ENCODE data around the gene DNAJA3. TPM values are rescaled to one million over a fixed set of nuclear protein-coding genes. Genes with fewer than 3 reads are reported as not detected.
A peak's percentile ranks its signal among the peaks of the same experiment; 100 is the strongest.

Gene DNAJA3
- total RNA-seq, 6 experiments from 2014 or later = 40.8 to 54.4 (median 45.1) TPM

DNA sequence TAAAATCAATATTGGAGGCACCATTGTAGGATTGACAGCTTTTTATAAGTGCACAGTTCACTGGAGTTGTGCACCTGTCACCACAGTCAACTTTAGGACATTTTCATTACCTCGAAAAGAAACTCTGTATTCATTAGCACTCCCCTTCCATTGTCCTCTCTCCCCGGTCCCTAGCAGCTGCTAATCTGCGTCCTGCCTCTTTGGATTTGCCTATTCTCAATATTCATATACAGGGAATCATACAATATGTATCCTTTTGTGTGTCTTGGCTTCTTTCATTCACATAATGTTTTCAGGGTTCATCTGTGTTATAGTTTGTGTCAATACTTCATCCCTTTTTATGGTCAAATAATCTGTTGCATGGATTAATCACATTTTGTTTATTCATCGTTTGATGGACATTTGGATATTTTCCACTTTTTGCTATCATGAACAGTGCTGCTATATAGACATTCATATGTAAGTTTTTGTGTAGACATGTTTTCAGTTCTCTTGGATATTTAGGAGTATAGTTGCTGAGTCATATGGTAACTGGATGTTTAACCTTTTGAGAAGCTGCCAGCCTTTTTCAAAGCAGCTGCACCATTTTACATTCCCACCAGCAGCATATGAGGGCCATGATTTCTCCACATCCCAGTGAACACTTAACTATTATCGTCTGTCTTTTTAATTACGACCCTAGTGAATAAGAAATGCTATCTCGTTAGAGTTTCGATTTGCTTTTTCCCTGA is 9.8 kb downstream of the DNAJA3 start:
- no peak for DNase-seq
- no peak overlapping the region for H3K4me3 Mint-ChIP-seq
- TF ChIP-seq, protein P1, sequence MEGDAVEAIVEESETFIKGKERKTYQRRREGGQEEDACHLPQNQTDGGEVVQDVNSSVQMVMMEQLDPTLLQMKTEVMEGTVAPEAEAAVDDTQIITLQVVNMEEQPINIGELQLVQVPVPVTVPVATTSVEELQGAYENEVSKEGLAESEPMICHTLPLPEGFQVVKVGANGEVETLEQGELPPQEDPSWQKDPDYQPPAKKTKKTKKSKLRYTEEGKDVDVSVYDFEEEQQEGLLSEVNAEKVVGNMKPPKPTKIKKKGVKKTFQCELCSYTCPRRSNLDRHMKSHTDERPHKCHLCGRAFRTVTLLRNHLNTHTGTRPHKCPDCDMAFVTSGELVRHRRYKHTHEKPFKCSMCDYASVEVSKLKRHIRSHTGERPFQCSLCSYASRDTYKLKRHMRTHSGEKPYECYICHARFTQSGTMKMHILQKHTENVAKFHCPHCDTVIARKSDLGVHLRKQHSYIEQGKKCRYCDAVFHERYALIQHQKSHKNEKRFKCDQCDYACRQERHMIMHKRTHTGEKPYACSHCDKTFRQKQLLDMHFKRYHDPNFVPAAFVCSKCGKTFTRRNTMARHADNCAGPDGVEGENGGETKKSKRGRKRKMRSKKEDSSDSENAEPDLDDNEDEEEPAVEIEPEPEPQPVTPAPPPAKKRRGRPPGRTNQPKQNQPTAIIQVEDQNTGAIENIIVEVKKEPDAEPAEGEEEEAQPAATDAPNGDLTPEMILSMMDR (IDR thresholded peaks at IDR 0.05) = no peak

DNA sequence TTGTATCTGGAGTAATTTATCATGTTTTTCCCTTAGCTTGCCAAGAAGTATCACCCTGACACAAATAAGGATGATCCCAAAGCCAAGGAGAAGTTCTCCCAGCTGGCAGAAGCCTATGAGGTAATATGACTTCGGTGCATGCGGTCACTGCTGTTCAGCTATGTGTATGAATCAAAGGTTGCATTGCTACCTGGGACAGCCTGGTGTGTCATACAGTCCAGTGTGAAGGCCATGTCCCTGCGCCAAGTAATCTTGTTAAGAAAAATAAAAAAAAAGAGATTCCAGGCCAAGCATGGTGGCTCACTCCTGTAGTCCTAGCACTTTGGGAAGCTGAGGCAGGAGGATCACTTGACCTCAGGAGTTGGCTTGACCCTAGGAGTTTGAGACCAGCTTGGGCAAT is 11.7 kb downstream of the DNAJA3 start:
- no peaks in the 10 kb centered on the region for H3K9me3 Mint-ChIP-seq
- no peak overlapping the region for H3K27ac Mint-ChIP-seq
- H3K4me1 Mint-ChIP-seq (ENCODE audit: low read depth) = peaks cover 12% of the 10 kb centered on the region
- TF ChIP-seq, protein P1 (IDR thresholded peaks at IDR 0.05) = no peak
- peaks cover 29% of the 10 kb centered on the region for H3K36me3 Mint-ChIP-seq (ENCODE audit: low read depth)
- no peak for DNase-seq
- no peaks in the 10 kb centered on the region for H3K27me3 Mint-ChIP-seq (ENCODE audit: insufficient read depth)
- no peak overlapping the region for H3K4me3 Mint-ChIP-seq

More for the DNA sequence above, 9.8 kb downstream of the DNAJA3 start:
- Mint-ChIP-seq H3K27ac (peak overlapping the region; percentile 51), H3K4me1 (ENCODE audit: low read depth) (peaks cover 12% of the 10 kb centered on the region), H3K36me3 (ENCODE audit: low read depth) (peaks cover 34% of the 10 kb centered on the region), H3K9me3 (no peaks in the 10 kb centered on the region), H3K27me3 (ENCODE audit: insufficient read depth) (peaks cover 3% of the 10 kb centered on the region; the same call in 1 of the 2 replicates)

- Mint-ChIP-seq H3K4me3 (no peak overlapping the region), H3K36me3 (ENCODE audit: low read depth) (peaks cover 25% of the 10 kb centered on the region), H3K27ac (no peak overlapping the region), H3K27me3 (ENCODE audit: insufficient read depth) (peaks cover 4% of the 10 kb centered on the region), H3K4me1 (ENCODE audit: low read depth) (no peaks in the 10 kb centered on the region), H3K9me3 (no peaks in the 10 kb centered on the region)
- DNase-seq = no peak
- TF ChIP-seq, protein P1 (IDR thresholded peaks at IDR 0.05) = no peak
Observed at GRCh38 chr16:4442371-4442770, 16.7 kb downstream of the DNAJA3 start.

DNA sequence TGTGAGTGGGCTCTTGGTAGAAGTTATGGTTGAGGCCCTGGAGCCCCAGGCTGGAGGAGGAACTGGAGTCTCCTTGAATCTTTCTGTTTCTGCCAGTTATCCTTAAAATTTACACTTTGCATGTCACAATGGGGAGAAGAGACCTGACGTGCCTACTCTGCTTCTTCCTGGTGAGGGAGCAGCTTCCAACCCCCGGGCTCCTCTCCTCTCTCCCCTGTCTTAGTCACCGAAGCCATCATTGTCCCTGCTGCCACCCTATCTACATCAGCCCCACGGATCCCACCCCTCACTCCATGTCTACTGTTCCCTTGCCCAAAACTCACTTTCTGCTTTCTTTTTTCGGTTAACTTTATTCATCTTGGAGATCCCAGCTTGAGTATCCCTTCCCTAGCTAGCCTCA is 17.6 kb downstream of the DNAJA3 start:
- peaks cover 4% of the 10 kb centered on the region for H3K27me3 Mint-ChIP-seq (ENCODE audit: insufficient read depth)
- TF ChIP-seq, protein P1 (IDR thresholded peaks at IDR 0.05) = no peak
- no peak overlapping the region for H3K27ac Mint-ChIP-seq
- DNase-seq = no peak
- no peaks in the 10 kb centered on the region for H3K9me3 Mint-ChIP-seq
- H3K4me1 Mint-ChIP-seq (ENCODE audit: low read depth) = no peaks in the 10 kb centered on the region
- H3K36me3 Mint-ChIP-seq (ENCODE audit: low read depth) = peaks cover 25% of the 10 kb centered on the region
- no peak overlapping the region for H3K4me3 Mint-ChIP-seq

DNA sequence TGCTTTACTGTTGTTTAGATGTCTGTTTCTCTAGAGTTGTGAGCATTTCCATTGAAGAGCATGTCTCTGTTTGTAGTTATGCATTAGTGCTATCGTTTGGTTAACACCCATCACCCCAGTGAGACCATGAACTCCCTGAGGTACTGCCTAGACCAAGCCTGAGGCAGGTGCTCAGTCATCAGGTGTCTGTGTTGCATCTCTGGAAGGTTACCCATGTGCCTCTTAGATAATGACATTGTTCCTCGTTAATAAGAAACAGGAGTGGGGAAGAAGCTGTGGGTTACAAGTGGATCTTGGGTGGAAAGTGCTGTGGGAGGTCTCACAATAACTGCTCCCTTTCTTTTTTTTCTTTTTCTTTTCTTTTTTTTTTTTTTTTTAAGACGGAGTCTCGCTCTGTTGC is 18.3 kb downstream of the DNAJA3 start:
- Mint-ChIP-seq H3K27me3 (ENCODE audit: insufficient read depth) (peaks cover 4% of the 10 kb centered on the region), H3K4me1 (ENCODE audit: low read depth) (no peaks in the 10 kb centered on the region), H3K9me3 (no peaks in the 10 kb centered on the region), H3K4me3 (no peak overlapping the region), H3K27ac (no peak overlapping the region), H3K36me3 (ENCODE audit: low read depth) (peaks cover 25% of the 10 kb centered on the region)
- TF ChIP-seq, protein P1 (IDR thresholded peaks at IDR 0.05) = no peak
- no peak for DNase-seq
